LNCaP clone FGC (cell line): ENCODE data around the gene ANKRD36.
"Not testable (repeated sequence)": the region's sequence is repeated elsewhere in the genome, so short reads cannot be mapped to it uniquely, and the experiment has no call there.

Source experiments
- DNase-seq: peaks from one replicate; pipeline ENCODE4 v3.0.0-alpha.2; 2011; ENCODE audit warnings: low read depth
- H3K4me3 ChIP-seq: 2 replicates; pipeline ENCODE4 v1.5.1; 2011; ENCODE audit warnings: mild to moderate bottlenecking, low read depth, low read length, control low read depth
- CTCF ChIP-seq: IDR thresholded peaks from 2 replicates; pipeline ENCODE4 v1.5.1; 2012; ENCODE audit warnings: mild to moderate bottlenecking; ENCODE audit not compliant: control insufficient read depth, insufficient read depth; ENCODE audit errors: extremely low read depth

Gene ANKRD36

GRCh38 chr2:97200887-97201286, 87.9 kb downstream of the ANKRD36 start:
- not testable (repeated sequence) for H3K4me3 ChIP-seq
- peak; percentile 62 for DNase-seq

DNA sequence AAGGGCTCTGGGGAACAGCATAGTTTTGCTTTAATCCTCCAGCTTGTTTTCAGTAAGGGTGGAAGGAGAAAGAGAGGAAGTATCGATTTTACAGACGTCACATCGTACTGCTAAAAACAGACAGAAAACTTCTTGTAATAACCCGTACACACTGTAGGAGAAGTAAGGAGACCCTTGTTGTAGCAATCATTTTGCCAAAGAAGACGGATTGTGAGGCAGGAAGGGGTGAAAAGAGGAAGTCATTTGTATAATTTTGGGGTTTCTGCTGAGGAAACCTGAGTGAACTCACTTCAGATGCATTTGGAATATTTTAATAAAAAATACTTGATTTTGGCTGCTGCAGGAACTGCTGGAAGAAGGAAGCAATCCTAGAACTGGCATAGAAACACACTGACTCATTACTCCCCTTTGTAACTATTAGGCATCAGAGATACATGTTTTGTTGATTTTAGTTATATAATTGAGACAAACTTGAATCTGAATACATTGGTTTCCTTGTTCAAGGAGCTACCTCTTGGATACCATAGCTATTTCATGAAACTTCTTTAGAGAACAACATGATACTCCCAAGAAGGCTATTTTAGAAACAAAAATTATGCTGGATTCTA, 89.8 kb downstream of the ANKRD36 start:
- DNase-seq, H3K4me3 ChIP-seq: not testable (repeated sequence)

DNA sequence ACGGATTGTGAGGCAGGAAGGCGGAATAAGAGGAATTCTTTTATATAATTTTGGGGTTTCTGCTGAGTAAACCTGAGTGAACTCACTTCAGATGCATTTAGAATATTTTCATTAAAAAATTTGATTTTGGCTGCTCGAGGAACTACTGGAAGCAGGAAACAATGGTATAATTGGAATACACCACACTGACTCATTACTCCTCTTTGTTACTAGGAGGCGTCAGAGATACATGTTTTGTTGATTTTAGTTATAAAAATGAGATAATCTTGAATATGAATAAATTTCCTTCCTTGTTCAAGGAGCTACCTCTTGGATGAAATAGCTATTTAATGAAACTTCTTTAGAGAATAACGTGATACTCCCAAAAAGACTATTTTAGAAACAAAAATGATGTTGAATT, 97.4 kb downstream of the ANKRD36 start:
- TF ChIP-seq CTCF = no peak
- DNase-seq = no peak
- no peak overlapping the region for H3K4me3 ChIP-seq

- not testable (repeated sequence) for H3K4me3 ChIP-seq, DNase-seq
These were observed 102.1 kb downstream of the ANKRD36 start for GRCh38 chr2:97215025-97215424.

- not testable (repeated sequence) for DNase-seq, H3K4me3 ChIP-seq
These were observed 118.1 kb downstream of the ANKRD36 start for GRCh38 chr2:97230848-97231585.

DNA sequence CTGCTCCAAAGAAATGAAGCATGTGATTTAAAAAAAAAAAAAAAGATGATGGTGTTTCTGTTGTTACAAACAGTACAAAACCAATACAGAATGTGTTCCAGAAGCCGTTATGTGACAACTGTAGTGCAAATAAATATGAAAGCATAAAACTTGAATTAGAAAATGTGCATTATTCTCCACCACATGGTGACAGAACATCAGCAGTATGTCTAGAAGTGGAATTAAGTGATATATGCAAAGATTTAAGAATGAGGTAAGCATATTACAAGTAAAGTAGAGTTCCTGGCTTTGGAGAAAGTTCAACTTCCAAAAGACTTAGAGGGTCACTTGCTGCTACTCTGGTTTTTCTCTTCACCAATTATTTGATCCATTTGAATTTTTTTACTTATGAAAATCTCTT, 120.0 kb downstream of the ANKRD36 start:
- H3K4me3 ChIP-seq, DNase-seq: not testable (repeated sequence)

GRCh38 chr2:97233660-97234295, 120.8 kb downstream of the ANKRD36 start:
- DNase-seq, H3K4me3 ChIP-seq: not testable (repeated sequence)

DNA sequence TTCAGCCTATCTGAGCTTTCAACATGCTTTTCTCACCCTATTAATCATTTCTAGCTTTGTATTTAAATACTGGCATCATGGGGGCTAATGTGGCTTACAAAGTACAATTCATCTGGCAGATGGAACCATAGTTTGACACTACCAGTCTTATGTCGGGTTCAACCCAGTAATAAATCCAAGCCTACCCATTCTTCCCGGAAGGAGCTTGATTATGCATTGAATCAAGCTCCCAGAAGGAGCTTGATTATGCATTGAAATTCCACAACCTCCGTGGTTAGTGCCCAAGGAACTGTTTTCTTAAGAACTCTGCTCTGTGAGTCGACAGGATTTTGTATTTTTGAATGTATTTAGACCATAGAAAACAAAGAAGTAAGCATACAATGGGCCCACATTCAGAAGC, 148.2 kb downstream of the ANKRD36 start:
- not testable (repeated sequence) for H3K4me3 ChIP-seq, DNase-seq

GRCh38 chr2:97266449-97266848, 153.5 kb downstream of the ANKRD36 start:
- not testable (repeated sequence) for H3K4me3 ChIP-seq, DNase-seq

GRCh38 chr2:97267411-97268074, 154.6 kb downstream of the ANKRD36 start:
- DNase-seq = no peak
- H3K4me3 ChIP-seq = no peak overlapping the region
- no peak for TF ChIP-seq CTCF

- H3K4me3 ChIP-seq, DNase-seq: not testable (repeated sequence)
These were observed 155.2 kb downstream of the ANKRD36 start for GRCh38 chr2:97268075-97268591.

DNA sequence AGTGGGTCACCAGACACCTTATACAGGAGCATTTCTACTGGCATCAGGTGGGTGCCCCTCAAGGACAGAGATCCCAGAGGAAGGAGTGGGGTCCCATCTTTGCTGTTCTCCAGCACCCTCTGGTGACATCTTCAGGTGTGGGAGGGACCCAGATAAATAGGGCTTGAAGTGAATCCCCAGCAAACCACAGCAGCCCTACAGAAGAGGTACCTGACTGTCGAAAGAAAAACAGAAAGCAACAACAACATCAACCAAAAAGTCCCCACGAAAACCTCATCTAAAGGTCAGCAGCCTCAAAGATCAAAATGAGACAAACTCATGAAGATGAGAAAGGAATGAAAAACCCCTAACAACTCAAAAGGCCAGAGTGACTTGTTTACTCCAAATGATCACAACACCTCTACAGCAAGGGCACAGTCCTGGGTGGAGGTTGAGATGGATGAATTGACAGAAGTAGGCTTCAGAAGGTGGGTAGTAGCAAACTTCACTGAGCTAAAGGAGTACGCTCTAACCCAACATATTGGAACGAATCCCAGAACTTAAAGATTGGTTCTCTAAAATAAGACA, 163.4 kb downstream of the ANKRD36 start:
- DNase-seq, H3K4me3 ChIP-seq: not testable (repeated sequence)

DNA sequence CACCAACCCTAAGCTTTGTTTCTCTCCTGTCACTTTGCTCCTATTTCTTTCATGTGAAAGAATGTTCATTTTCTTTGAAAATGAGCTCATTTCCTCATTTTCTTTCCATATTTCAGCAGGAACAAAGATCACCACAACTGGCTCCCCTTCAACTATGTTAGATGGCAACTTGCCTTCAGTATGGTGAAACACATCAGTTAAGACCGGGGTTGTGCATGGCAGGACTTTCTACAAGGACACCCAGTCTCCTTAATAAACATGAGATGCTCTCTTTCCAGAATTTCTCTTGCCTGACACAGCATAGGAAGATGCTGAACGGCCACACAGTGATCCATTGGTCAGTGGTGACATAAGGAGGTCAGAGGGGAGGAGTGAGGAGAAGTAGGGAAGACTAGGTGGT, 172.2 kb downstream of the ANKRD36 start:
- DNase-seq, H3K4me3 ChIP-seq: not testable (repeated sequence)

GRCh38 chr2:97293687-97294086, 180.7 kb downstream of the ANKRD36 start:
- not testable (repeated sequence) for DNase-seq, H3K4me3 ChIP-seq
